HCT116 (cell line): Measurements from ENCODE around the gene MEN1. TPM values are rescaled to one million over a fixed set of nuclear protein-coding genes. Genes with fewer than 3 reads are reported as not detected.
A peak's percentile ranks its signal among the peaks of the same experiment; 100 is the strongest.

ENCODE experiments used
- ATAC-seq: fragments of 200-7000 bp; cut with Tn5 transposase; 2 replicates; pipeline ENCODE4 v1.9.1; 2020; ENCODE audit warnings: mild to moderate bottlenecking, moderate library complexity
- BruUV-seq: library from RNA; stranded (reverse); fragments of 400-500 nt; replicated peaks from 2 replicates; lab custom pipeline; 2021; lab: Mats Ljungman, UMichigan
- CTCF ChIA-PET: fragments of 300-600 bp; sonication (Branson Sonifier 250); formaldehyde crosslinking; loops from one replicate; lab custom pipeline; 2021; ENCODE audit warnings: antibody characterized with exemption; lab: Charles Lee
- POLR2A ChIA-PET: fragments of 300-600, 350-600 bp; sonication (Branson Sonifier 250); formaldehyde crosslinking; loops from one replicate; lab custom pipeline; 2021; ENCODE audit warnings: antibody characterized with exemption; lab: Charles Lee
- RAD21 ChIA-PET, 2 experiments: fragments of 300-600 bp; sonication (Branson Sonifier 250); formaldehyde crosslinking; loops; one replicate each; lab custom pipeline; 2023; ENCODE audit warnings: low total read pairs in 2 of 2; ENCODE audit not compliant: uncharacterized antibody in 2 of 2, unreplicated experiment in 2 of 2, low non-redundant PET in 1 of 2; lab: Charles Lee
- DNase-seq: peaks from one replicate; pipeline ENCODE4 v3.0.0-alpha.2; 2010; ENCODE audit warnings: low read depth, low spot score
- H2AFZ ChIP-seq: fragments of 200-600 bp; shearing (Covaris generic), sonication (generic); 2 replicates; pipeline ENCODE4 v1.6.1; 2017; ENCODE audit warnings: low read depth, mixed run types, mixed read lengths, antibody characterized with exemption, low read length; ENCODE audit not compliant: poor library complexity, severe bottlenecking
- H3K27ac ChIP-seq: 2 replicates; pipeline ENCODE4 v1.5.1; 2012; ENCODE audit warnings: low read depth, low read length
- H3K27me3 ChIP-seq: fragments of 200-600 bp; sonication (generic); 2 replicates; pipeline ENCODE4 v1.6.1; 2016; ENCODE audit warnings: mixed run types, low read length, mixed read lengths; ENCODE audit not compliant: insufficient read depth
- H3K36me3 ChIP-seq, 2 experiments: fragments of 200-500 bp in 1 of 2; fragments of 200-600 bp in 1 of 2; sonication (Bioruptor generic) in 1 of 2; sonication (generic) in 1 of 2; 2 replicates each; pipeline versions ENCODE4 v1.5.1 to v1.6.1; 2014 to 2016; ENCODE audit warnings: low read length in 2 of 2, inconsistent platforms in 1 of 2, mixed read lengths in 1 of 2, mixed run types in 1 of 2; ENCODE audit not compliant: insufficient read depth in 2 of 2, control insufficient read depth in 1 of 2
- H3K4me1 ChIP-seq, 2 experiments: fragments of 200-600 bp in 1 of 2; sonication (generic) in 1 of 2; 2 replicates each; pipeline versions ENCODE4 v1.5.1 to v1.6.1; 2012 to 2017; ENCODE audit warnings: low read length in 2 of 2, inconsistent platforms in 1 of 2, mild to moderate bottlenecking in 1 of 2, mixed read lengths in 1 of 2, mixed run types in 1 of 2, moderate library complexity in 1 of 2; ENCODE audit not compliant: insufficient read depth in 2 of 2, control insufficient read depth in 1 of 2
- H3K4me2 ChIP-seq: fragments of 200-600 bp; sonication (generic); 2 replicates; pipeline ENCODE4 v1.6.1; 2017; ENCODE audit warnings: mixed run types, low read length, mixed read lengths
- H3K4me3 ChIP-seq, 2 experiments: fragments of 200-600 bp in 1 of 2; sonication (generic) in 1 of 2; replicated peaks in 1 of 2; 2 replicates each; pipeline ENCODE4 v1.5.1; 2011 to 2016; ENCODE audit warnings: low read length in 2 of 2, control low read depth in 1 of 2, low read depth in 1 of 2, mild to moderate bottlenecking in 1 of 2, mixed read lengths in 1 of 2, mixed run types in 1 of 2
- H3K79me2 ChIP-seq: fragments of 200-600 bp; sonication (generic); 2 replicates; pipeline ENCODE4 v1.6.1; 2017; ENCODE audit warnings: mild to moderate bottlenecking, mixed run types, low read length, moderate library complexity, mixed read lengths; ENCODE audit not compliant: insufficient read depth
- H3K9ac ChIP-seq: fragments of 200-600 bp; sonication (generic); 2 replicates; pipeline ENCODE4 v1.6.1; 2016; ENCODE audit warnings: low read length, mixed read lengths
- H3K9me2 ChIP-seq: fragments of 200-600 bp; sonication (generic), shearing (Covaris generic); 2 replicates; pipeline ENCODE4 v1.6.1; 2017; ENCODE audit warnings: mixed run types, mild to moderate bottlenecking, moderate library complexity; ENCODE audit not compliant: insufficient read depth
- H3K9me3 ChIP-seq, 2 experiments: fragments of 200-500 bp in 1 of 2; fragments of 200-600 bp in 1 of 2; sonication (Bioruptor generic) in 1 of 2; sonication (generic) in 1 of 2; 2 replicates each; pipeline ENCODE4 v1.6.1; 2014 to 2017; ENCODE audit warnings: low read length in 2 of 2, mixed read lengths in 2 of 2, inconsistent platforms in 1 of 2, low read depth in 1 of 2, mild to moderate bottlenecking in 1 of 2, mixed run types in 1 of 2, moderate library complexity in 1 of 2; ENCODE audit not compliant: control insufficient read depth in 1 of 2, insufficient read depth in 1 of 2
- H4K20me1 ChIP-seq: fragments of 200-600 bp; sonication (generic), shearing (Covaris generic); 2 replicates; pipeline ENCODE4 v1.6.1; 2017; ENCODE audit warnings: mixed run types, mild to moderate bottlenecking, moderate library complexity; ENCODE audit not compliant: insufficient read depth
- CEBPB ChIP-seq: IDR thresholded peaks from 2 replicates; pipeline ENCODE4 v1.6.1; 2012; ENCODE audit warnings: low read depth
- EZH2 ChIP-seq: fragments of 200-600 bp; sonication (generic); IDR thresholded peaks from 2 replicates; pipeline ENCODE4 v1.6.1; 2017; ENCODE audit warnings: antibody characterized with exemption, mixed run types
- POLR2A ChIP-seq: IDR thresholded peaks from 2 replicates; pipeline ENCODE4 v1.7.0; 2011; ENCODE audit warnings: borderline replicate concordance; ENCODE audit not compliant: insufficient read depth, insufficient read length; ENCODE audit errors: extremely low read depth
- POLR2AphosphoS5 ChIP-seq: IDR thresholded peaks from 2 replicates; pipeline ENCODE4 v1.6.1; 2011; ENCODE audit warnings: mild to moderate bottlenecking, low read depth, low read length, moderate library complexity
- SRF ChIP-seq: IDR thresholded peaks from 2 replicates; pipeline ENCODE4 v1.6.1; 2012; ENCODE audit warnings: low read depth
- ZFX ChIP-seq: fragments of 450-650 bp; IDR thresholded peaks from 2 replicates; pipeline ENCODE4 v1.6.1; 2017
- intact Hi-C: fragments of 100-400 bp; cut with micrococcal nuclease; formaldehyde crosslinking; loops from 2 replicates; pipeline ENCODE4 v1.10.0; 2022
- total RNA-seq: library from RNA; stranded (reverse); gene quantifications from one replicate; pipeline ENCODE4 v1.2.1, GENCODE V29; 2021; ENCODE audit not compliant: unreplicated experiment

Gene MEN1
- total RNA-seq, 1 experiment from 2014 or later = 62.1 TPM

GRCh38 chr11:64778223-64778472, 32.2 kb downstream of the MEN1 start:
- Histone ChIP-seq H4K20me1 (peaks cover 40% of the 10 kb centered on the region), H3K27ac (peak overlapping the region; percentile 99), H3K9me2 (no peaks in the 10 kb centered on the region), H3K4me2 (peak overlapping the region; percentile 87), H3K4me1 (peaks cover 13 to 31% of the 10 kb centered on the region in 2 experiments; a peak in 3 of 4 replicates), H3K9me3 (no peaks in the 10 kb centered on the region), H3K4me3 (peak overlapping the region; percentile 69 to 99), H3K27me3 (no peaks in the 10 kb centered on the region), H2AFZ (no peak overlapping the region), H3K9ac (peak overlapping the region; percentile 95), H3K36me3 (peaks cover 39 to 42% of the 10 kb centered on the region in 2 experiments), H3K79me2 (peaks cover 44% of the 10 kb centered on the region)
- CTCF ChIA-PET = interaction anchor here (0.9 to 1.4 kb wide), 5 partner anchors 9 to 328 kb away, joined by 3 to 13 read pairs (median 5); partner anchors contain the start of gene CDC42BPG
- DNase-seq (no peak), ATAC-seq (peak; percentile 5; the same call in 1 of the 2 replicates)
- BruUV-seq = no TSS peak
- RAD21 ChIA-PET = no interaction called here
- intact Hi-C loops = no loop called here
- POLR2A ChIA-PET = interaction anchor here (0.5 to 1.9 kb wide), 13 partner anchors 10 to 721 kb away, joined by 3 to 11 read pairs (median 4); partner anchors contain the start of genes MALAT1, MEN1 and PYGM
- TF ChIP-seq SRF (no peak), EZH2 (no peak), ZFX (peak; percentile 87; the same call in 1 of the 2 replicates)

GRCh38 chr11:64777449-64778222, 32.7 kb downstream of the MEN1 start:
- peak overlapping the region; percentile 92 to 99 for H3K4me3 ChIP-seq
- intact Hi-C loops = no loop called here

More at GRCh38 chr11:64777449-64778222, 32.7 kb downstream of the MEN1 start:
- H3K9me2 ChIP-seq = no peaks in the 10 kb centered on the region
- CTCF ChIA-PET = no interaction called here
- RAD21 ChIA-PET = no interaction called here
- no peak for DNase-seq
- no TSS peak for BruUV-seq
- no peak overlapping the region for H2AFZ ChIP-seq
- peak; percentile 20 for ATAC-seq
- peak overlapping the region; percentile 99 for H3K27ac ChIP-seq
- POLR2A ChIA-PET = interaction anchor here (1.9 kb wide), 1 partner anchor 14 kb away, joined by 5 read pairs; no protein-coding TSS in a partner anchor
- H3K36me3 ChIP-seq = peaks cover 44 to 47% of the 10 kb centered on the region in 2 experiments
- no peaks in the 10 kb centered on the region for H3K27me3 ChIP-seq
- TF ChIP-seq CEBPB = no peak
- 0 out of 2 replicates have a peak, but pooled peaks have one; percentile 14 for TF ChIP-seq POLR2AphosphoS5
- TF ChIP-seq POLR2A = peak; percentile 29
- peak overlapping the region; percentile 87 for H3K4me2 ChIP-seq
- peaks cover 49% of the 10 kb centered on the region for H3K79me2 ChIP-seq
- no peaks in the 10 kb centered on the region for H3K9me3 ChIP-seq
- H3K9ac ChIP-seq = peak overlapping the region; percentile 95
- H3K4me1 ChIP-seq = peaks cover 13 to 26% of the 10 kb centered on the region in 2 experiments; a peak in 3 of 4 replicates
- H4K20me1 ChIP-seq = peaks cover 45% of the 10 kb centered on the region
